GM21786 (cell line): ENCODE measurements around the gene GPR157.

Experiments
- ATAC-seq: cut with Tn5 transposase; IDR thresholded peaks from one replicate; pipeline ENCODE4 v1.9.1; 2021; ENCODE audit not compliant: unreplicated experiment

The GPR157 gene

DNA sequence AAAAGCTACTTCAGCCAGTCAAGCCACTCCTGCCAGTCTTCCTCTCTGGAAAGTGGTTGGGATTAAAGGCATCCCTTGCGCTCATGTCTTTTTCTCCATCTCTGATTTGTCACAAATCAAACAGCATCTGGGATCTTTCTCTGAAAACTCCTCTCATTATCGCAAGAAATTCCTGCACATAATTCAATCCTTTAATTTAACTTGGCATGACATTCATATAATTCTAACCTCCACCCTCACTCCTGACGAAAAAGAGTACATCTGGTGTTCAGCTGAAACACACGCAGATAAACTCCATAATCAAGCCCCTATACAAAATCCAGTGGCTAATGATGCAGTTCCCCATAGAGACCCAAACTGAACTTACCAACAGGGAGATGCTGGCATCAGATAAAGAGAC is 40.1 kb downstream of the GPR157 start:
- no peak for ATAC-seq

DNA sequence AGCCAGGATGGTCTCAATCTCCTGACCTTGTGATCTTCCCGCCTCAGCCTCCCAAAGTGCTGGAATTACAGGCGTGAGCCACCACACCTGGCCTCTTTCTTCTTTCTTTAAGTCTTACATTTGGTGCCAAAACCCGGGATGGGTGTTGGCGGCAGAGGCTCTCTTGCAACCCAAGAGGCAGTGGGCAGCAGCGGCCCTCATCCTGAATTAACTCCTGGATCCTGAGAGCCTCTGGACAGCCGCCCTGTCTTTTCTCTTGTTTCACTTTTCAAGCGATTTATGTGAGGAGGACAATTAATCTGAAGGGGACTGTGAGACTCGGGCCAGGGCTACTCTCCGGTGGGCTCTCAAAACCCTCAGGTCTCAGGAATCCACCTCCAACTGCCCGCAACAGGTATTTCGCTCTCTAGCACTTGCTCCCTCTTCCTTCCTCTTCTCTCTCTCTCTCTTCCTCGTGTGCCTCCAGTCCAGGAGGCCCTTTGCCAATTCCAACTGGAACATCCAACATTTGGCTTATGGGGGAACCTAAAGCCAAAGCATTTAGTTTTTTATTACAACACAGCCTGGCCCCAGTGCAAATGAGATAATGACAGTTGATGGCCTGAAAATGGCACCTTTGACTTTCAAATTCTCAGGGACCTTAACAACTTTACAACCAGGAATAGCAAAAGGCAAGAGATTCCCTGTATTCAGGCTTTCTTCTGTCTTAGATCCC is 41.3 kb downstream of the GPR157 start:
- ATAC-seq, result no peak

- ATAC-seq, result no peak
Observed at GRCh38 chr1:9086796-9087195, 42.1 kb downstream of the GPR157 start.

- ATAC-seq, result no peak
Observed at GRCh38 chr1:9086045-9086444, 42.9 kb downstream of the GPR157 start.

DNA sequence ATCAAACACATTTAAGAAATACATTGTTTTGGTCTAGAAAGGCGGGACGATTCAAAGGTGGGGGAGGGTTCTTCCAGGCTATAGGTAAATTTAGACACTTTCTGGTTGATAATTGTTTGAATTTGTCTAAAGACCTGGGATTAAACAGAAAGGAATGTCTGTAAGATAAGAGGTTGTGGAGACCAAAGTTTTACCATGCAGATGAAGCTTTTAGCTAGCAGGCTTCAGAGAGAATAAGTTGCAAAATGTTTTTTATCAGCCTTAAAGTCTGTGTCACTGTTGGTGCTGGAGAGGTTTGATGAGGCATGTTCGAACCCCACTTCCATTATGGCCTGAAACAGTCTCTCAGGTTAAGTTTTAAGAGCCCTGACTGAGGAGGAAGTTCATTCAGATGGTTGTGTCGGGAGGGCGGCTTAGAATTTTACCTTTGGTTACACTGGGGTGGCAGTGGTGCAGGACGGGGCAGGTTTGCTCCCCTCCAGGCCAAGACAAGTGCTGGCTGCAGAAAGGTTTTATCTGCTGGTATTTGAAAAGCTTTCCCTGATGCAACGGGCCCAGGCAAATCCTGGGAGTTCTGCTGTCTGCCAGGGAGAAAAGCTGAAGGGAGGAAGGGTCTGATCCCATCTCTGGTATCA is 43.5 kb downstream of the GPR157 start:
- ATAC-seq, result no peak

GRCh38 chr1:9084906-9085305 is 44.0 kb downstream of the GPR157 start:
- no peak for ATAC-seq

GRCh38 chr1:9081473-9081872 is 47.4 kb downstream of the GPR157 start:
- ATAC-seq, result no peak

DNA sequence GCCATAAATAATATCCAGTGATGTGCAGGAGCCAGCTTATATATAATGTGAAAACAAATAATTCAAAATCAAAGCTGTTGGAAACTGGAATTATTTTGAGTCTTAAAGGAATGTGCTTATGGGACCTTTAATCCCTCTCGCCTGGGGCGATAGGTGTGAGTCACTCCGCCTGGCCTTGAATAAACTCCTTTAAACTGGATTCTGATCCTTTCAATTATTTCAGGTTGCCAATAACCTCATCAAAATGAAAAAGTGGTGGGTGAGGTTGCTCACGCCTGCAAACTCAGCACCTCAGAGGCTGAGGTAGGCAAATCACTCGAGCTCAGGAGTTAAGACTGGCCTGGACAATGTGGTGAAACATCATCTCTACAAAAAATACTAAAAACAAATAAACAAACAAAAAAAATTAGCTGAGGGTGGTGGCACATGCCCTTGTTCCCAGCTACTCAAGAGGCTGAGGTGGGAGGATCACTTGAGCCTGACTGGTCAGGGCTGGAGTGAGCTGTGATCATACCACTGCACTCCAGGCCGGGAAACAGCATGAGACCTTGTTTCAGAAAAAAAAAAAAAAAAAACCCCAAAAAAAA is 48.1 kb downstream of the GPR157 start:
- ATAC-seq, result no peak

DNA sequence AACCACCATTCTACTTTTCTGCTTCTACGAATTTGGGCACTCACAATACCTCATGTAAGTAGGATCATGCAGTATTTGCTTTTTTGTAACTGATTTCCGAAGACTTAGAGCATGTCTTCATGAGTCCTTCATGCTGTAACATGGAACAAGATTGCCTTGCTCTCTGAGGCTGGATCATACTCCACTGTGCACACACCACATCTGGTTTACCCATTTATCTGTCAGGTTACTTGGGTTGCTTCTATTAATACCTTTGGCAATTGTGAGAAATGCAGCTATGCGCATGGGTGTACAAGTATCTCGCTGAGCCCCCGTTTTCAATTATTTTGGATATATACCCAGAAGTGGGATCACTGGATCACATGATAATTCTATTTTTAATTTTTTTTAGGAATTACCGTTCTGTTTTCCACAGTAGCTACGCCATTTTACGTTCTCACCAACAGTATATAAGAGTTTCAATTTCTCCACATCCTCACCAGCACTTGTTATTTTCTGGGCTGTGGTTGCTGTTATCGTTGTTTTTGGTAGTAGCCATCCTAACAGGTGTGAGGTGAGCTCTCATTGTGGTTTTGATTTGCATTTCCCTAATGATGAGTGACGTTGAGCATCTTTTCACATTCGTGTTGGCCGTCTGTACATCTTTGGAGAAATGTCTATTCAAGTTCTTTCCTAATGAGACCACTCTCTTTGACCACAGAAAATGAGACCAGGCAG is 48.8 kb downstream of the GPR157 start:
- ATAC-seq, result no peak

- ATAC-seq, result no peak
Observed at GRCh38 chr1:9078752-9079500, 50.0 kb downstream of the GPR157 start.

DNA sequence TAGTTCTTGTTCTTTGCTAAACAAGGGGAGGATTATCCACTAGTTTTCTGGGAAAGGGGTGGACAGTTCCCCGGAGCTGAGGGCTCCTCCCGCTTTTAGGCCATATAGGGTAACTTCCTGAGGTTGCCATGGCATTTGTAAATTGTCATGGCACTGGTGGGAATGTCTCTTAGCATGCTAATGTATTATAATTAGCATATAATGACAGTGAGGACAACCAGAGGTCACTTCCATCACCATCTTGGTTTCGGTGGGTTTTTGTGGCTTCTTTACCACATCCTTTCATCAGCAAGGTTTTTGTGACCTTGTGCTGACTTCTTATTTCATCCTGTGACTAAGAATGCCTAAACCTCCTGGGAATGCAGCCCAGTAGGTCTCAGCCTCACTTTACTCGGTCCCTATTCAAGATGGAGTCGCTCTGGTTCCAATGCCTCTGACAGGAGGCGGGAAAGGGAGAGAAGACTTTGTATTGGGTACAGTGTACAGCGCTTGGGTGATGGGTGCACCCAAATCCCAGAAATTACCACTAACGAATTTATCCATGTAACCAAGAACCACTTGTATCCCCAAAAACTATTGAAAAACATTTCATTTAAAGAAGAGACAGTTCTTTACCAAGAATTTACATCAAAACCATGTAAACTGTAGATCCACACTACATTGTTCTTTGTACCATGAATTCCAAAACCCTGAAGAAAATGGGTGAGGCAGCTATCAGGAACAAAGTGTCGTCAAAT is 50.7 kb downstream of the GPR157 start:
- ATAC-seq, result peak; percentile 46

DNA sequence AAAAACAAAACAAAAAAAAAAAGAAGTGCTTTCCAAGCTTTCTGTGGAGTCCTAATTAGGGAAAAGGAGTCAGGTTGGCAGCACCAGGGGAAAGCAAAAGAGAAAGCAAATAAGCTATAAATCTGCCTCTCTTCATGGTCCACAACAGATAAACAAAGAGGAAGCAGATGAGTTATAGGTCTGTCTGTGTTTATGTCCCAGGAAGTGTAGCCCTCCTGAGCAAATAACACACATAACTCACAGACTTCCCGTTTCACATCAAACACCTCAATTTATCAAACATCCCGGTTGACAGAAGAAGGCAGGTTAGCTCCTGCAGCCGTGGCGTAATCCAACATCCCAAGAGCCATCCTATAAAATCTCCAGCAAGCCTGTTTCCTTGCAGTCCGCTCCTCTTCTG is 53.9 kb downstream of the GPR157 start:
- ATAC-seq, result no peak

DNA sequence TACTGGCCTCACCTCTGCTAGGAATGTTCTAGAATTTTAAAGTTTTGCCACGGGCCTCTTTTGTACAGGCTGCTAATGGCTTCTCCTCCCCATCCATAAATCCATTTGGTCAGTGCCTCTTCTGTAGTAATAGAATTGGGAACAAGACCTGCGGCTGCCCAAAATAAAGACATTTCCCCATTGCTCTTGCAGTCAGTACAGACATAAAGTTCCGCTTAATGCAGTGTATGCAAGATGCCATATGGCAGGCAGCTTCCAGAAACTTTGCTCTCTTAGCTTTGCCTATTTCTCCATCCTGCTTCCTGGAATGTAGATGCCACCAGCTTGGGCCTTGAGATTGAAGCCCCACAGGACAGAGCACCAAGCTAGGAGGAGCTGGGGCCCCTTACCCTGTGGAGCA is 55.8 kb downstream of the GPR157 start:
- no peak for ATAC-seq

DNA sequence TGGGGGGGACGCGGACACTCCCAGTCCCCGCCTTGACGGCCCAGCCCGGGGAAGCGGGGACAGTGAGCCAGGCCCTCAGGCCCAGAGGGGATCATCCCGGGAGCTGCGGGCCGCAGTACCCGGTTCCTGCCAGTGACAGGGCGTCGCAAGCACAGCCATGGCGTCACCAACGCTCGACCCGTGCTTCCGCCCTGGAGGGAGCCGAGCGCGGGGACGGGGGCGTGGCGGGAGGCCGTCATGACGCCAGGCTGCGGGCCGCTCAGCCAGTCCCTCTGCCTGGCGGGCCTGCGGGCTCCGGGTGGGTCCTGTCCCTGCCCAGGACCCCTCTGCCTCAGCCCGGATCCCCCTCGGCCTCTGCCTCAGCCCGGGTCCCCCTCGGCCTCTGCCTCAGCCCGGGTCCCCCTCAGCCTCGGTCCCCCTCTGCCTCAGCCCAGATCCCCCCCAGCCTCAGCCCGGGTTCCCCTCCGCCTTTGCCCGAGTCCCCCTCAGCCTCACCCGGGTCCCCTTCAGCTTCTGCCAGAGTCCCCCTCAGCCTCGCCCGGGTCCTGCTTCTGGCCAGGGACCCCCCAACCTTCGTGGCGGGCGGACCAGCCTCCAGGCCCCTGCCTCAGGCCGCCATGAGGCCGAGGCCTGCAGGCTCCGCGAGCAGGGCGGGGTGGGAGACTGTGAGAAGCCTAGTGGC is 57.2 kb downstream of the GPR157 start:
- no peak for ATAC-seq

DNA sequence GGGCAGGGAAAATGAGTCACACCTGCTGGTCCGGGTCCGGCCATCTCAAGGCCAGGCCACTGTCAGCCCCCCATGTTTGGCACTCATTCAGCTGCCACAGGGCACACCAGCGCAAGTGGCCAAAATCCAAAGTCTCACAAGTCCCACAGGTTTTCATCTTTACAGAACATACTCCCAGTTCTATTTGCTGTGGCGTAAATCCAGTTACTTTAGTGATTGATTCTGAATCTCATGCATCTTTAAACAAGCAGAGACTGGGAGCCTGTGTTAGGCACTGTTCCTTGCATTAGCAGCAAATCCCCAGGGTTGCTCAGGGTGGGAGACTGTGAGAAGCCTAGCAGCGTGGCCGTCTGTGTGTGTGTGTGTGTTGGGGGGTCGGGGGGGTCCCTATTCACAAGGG is 58.4 kb downstream of the GPR157 start:
- ATAC-seq, result no peak

DNA sequence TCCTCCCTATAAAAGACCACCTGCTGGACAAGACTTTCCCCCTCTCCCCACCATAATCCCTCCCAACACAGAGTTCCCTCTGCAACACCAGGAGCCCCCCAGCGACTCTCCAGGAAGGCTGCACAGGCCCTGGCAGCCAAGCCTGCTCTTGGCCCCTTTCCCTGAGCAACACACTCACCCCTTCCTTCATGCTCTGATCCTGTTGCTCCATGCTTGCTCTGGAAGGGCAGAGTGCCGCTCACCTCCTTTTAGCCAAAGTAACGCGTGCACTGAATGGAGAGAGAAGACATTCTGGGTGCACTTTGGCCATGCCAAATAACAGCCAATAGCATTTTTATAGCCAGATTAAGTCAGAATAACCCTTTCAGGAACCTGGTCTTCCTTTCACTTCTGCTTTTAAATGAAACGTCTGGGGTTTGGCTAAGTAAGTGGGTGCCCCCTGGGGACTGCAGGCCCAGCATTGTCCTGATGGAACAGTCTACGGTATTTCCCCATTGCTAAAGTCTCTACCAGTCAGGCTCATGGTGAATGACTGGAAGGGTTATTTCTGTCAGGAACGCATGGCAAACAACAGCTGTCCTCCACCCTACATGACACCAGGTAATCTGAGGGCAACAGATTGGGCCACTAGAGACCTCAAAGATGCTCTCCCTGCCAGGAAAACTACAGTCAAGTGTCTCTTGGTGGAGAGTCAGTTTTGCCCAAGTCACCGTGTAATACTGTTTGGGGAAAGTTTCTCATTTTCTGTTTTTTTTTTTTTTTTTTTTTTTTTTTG is 59.4 kb downstream of the GPR157 start, which contains the start of gene SLC2A5:
Gene SLC2A5 (minus strand): TSS at position 310 of the 775 bp plus-strand sequence. CDS start 99 bp downstream, at position 211.
- ATAC-seq, result peak; percentile 95

- ATAC-seq, result no peak
Observed at GRCh38 chr1:9068981-9069325, 59.9 kb downstream of the GPR157 start.

DNA sequence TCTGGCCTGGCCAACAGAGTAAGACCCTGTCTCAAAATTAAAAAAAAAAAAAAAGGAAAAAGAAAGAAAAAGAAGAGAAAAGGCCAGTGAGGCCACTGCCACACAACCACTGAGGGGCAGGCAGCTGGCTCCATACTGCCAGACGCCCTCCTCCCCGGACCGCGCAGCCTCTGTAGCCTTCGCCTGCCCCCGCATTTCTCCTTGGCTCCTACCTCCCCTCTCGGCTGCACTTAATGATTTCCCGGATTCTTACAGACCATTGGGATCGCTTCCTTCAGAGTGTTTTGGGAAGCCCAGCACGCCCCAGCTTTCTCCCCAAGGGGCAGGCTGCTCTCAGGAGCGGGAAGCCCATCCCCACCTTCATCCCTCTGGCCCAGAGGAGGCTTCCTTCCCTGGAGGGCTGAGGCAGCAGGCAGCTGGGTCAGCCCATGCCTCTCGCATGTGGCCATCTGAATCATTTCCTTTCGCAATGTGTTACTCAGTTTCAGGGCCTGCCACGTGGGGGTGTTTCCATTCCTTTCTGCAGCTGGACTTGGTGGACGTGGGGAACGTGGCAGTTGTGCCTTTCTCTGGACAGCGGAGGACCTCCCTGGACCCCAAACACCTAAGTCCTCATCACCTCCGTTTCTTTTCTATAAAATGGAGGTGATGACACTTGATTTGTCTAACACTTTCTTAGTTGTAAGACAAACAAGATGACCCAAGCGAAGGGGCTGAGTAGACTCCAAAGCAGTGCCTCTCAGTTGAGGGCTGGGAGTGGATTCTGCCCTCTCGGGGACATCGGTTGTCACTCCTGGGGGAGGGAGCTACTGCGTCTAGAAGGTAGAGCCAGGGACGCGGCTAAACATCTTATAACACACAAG is 61.7 kb downstream of the GPR157 start:
- no peak for ATAC-seq
